SHP77 (cell line): ENCODE results near the gene TFCP2L1.

Experiments used
- DNase-seq, 2 experiments: peaks; one replicate each; lab custom pipeline; 2025; lab: John Stamatoyannopoulos, UW

Gene TFCP2L1

GRCh38 chr2:121218386-121218938 is 66.5 kb downstream of the TFCP2L1 start:
- DNase-seq = no peak

- no peak for DNase-seq
These were observed 67.4 kb downstream of the TFCP2L1 start for GRCh38 chr2:121217627-121218026.

DNA sequence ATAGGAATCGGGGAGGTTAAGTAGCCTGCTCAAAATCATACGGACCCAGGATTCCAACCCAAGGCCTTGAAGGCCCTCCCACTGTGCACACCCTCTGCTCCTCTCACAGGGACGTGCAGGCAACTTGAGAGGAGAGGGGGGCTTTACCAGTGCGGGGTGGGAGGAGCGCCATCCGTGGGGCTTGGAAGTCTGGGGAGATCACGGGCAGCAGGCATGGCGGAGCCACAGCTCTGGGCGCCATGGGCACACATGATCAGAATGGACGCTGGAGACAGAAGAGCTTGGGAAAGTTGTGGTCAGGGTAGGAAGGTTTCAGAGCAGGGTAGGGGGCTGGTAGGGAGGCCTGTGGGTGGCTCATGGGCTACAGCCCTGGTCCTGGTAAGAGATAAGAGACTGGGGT is 70.7 kb downstream of the TFCP2L1 start:
- no peak for DNase-seq

DNA sequence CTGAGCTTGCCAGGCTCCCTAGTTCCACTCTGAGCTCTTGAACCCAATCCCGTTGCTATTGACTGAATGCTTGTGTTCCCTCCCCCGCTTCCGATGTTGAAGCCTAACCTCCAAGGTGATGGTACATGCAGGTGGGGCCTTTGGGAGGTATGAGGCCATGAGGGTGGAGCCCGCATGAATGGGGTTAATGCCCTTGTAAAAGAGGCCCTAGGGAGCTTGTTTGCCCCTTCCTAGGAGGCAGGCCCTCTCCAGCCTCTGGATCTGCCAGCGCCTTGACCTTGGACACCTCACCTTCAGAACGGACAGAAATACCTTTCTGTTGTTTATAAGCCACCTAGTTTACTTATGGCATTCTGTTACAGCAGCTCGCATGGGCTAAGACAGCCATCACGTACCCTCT is 71.6 kb downstream of the TFCP2L1 start:
- DNase-seq = no peak

- no peak for DNase-seq
These were observed 72.2 kb downstream of the TFCP2L1 start for GRCh38 chr2:121212661-121213325.

- no peak for DNase-seq
These were observed 73.3 kb downstream of the TFCP2L1 start for GRCh38 chr2:121211689-121212151.

GRCh38 chr2:121211251-121211650 is 73.8 kb downstream of the TFCP2L1 start:
- DNase-seq = no peak

- DNase-seq = no peak
These were observed 74.3 kb downstream of the TFCP2L1 start for GRCh38 chr2:121210691-121211090.

DNA sequence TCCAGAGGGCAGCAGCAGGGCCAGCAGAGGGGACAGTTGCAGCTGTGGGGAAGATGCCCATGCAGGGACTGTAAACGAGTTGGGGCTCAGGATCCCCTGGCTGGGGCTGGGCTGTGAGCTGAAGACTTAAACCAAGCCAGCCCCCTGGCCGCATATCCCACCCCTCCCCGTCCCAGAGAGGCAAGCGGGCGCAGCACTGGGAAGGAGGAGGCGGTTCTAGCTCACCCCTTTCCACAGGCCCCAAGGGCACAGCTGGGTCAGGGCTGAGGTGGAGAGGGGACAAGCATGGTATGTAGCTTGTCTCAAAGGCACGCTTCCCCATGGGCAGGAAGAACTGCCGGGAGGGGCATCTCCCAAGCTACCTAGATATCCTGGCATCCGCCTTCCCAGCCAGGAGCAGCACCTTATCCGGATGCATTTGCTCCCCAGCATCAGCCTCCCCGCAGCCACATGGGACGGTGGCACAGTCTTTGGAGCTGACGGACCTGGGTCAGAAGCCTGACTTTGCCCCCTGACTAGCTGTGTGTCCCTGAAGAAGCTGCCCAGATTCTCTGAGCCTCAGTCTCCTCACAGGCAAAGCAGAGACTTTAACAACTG is 75.9 kb downstream of the TFCP2L1 start:
- DNase-seq = no peak

DNA sequence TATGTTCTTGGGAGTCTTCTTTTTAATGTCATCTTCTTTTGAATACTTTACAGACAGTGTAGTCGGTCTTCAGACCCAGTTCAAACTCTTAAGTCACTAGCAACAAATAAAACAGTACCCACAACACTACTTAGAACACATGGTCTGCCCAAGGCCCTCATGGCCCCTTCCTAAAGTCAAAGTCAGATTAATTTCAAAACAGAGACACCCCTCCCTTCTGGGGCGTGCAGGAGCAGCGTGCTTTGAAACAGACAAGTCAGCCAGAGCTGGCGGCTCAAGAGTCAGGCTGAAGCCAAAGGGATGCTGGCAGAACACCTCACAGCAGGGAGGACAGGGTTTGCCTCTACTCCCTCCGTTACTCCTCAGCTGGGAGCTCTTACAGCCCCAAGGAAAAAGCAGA is 77.5 kb downstream of the TFCP2L1 start:
- DNase-seq = no peak

GRCh38 chr2:121205321-121205942 is 79.6 kb downstream of the TFCP2L1 start:
- DNase-seq = peak in 1 of 2 experiments; percentile 44

DNA sequence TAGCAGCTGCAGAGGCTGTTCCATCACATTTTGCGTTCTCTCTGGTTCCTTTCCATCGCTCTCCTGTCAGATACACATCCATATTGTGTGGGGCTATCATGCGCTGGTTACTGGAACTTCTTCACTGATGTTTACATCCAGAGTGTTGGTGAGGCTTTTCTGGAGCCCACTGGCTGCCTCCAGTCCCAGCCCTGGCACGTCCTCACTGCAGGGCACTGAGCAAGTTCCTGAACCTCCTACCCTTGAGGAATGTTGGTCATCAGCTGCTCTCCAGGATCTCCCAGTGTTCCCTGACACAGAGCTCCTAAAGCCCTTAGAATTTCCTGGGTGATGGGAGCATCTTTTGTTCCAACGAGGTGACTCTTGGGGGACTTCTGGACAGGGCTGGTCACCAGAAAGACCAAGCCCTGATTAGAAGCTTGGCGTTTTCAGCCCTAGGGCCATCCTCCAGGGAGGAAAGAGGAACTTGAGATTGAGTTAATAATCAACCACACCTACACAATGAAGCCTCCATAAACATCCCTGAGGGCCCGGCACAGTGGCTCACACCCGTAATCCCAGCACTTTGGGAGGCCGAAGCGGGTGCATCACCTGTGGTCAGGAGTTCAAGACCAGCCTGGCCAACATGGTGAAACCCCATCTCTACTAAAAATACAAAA is 81.3 kb downstream of the TFCP2L1 start:
- DNase-seq = no peak

DNA sequence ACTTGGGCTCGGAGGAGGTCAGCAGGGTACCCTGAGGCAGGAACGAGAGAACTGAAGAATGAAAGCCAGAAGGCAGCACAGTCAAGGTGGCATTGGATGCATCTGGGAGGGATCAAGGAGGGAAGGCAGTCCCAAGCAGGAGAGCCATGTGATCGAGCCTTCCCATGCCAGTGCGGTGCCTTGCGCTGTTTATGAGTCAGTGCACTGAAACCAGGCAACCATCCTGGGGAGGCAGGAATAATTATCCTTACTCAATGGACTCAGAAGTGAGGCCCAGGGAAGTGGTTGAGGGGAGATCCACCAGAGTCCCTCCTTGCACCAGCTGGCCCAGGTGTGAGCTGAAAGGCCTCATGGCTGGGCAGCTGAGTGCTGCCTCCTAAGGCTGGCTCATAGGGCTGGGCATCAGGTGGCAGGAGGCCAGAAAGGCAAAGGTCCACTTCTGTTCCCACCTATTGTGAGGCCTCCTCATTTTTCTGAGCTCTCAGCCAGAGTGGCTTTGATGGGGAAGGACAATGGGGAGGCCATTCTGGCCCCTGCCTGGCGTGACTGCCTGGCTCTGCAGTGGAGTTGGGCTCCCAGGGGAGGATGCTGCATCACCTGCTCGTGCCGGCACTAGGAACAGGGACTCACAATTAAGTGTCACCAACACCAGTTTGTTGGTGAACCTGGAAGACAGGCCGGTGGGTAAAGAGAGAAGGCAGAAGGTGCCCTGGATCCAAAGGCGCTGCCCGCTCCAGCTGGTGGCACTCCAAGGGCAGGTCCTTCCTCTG is 82.3 kb downstream of the TFCP2L1 start:
- no peak for DNase-seq

GRCh38 chr2:121201796-121202195 is 83.2 kb downstream of the TFCP2L1 start:
- DNase-seq = no peak

GRCh38 chr2:121200419-121201315 is 84.3 kb downstream of the TFCP2L1 start:
- no peak for DNase-seq

- DNase-seq = no peak
These were observed 85.0 kb downstream of the TFCP2L1 start for GRCh38 chr2:121200011-121200347.

- DNase-seq = no peak
These were observed 85.6 kb downstream of the TFCP2L1 start for GRCh38 chr2:121199281-121200010.

DNA sequence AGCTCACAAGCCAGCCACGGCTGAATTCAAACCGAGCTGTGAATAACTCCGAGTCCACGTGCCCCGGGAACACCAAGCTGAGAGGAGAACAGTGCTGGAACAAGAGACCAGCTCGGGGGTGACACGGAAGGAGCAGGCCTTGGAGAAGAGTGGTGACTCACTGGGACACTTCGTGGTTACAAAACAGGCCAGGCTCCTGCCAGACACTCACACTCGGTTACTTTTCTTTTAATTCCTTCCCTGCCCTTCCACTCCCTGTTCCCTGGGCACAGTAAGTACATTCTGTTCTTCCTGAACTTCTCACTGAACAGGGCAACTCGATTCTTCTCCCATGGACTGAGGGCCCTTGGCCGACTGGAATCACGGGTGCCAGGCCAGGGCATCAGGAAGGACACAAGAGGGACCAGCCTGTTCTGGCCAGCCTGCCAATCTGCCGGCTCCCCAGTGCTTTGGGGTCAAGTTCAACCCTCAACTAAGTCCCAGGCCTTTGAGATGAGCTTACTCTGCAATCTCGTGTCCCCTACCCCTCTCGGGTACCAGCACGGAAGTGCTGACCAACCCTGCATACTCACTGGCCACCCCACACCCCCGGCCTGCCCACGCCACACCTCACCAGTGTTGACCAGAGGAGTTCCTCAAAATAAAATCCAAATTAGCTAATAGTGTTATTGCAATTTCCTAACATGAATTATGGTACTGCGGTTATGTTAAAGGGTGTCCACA is 87.5 kb downstream of the TFCP2L1 start:
- no peak for DNase-seq

DNA sequence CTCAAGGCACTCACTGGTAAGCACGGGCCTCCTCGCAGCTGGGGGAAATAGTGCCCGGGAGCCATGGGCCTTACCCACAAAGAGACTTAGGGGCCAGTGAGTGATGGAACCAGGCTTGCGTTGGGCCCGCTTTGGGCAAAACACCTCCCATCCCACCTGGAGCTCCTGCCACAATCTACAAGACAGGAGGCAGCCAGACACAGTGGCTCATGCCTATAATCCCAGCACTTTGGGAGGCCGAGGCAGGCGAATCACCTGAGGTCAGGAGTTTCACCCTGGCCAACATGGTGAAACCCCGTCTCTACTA is 88.2 kb downstream of the TFCP2L1 start:
- no peak for DNase-seq
